GM21786 (cell line): ENCODE results near the gene OR6C75.
"Not testable (repeated sequence)": the region's sequence is repeated elsewhere in the genome, so short reads cannot be mapped to it uniquely, and the experiment has no call there.

Experiments
- ATAC-seq: cut with Tn5 transposase; IDR thresholded peaks from one replicate; pipeline ENCODE4 v1.9.1; 2021; ENCODE audit not compliant: unreplicated experiment

The OR6C75 gene

GRCh38 chr12:55362675-55363074, at the start of gene OR6C75:
Gene OR6C75, plus strand, starts transcription at chr12:55362975. Its CDS starts 2,136 bp downstream, at chr12:55365111.
- no peak for ATAC-seq

- no peak for ATAC-seq
These were observed 48.7 kb upstream of the OR6C75 start, which contains the start of gene OR6C1 for GRCh38 chr12:55314043-55314442. Gene OR6C1, plus strand, starts transcription at chr12:55314343. Its CDS starts 6,257 bp downstream, at chr12:55320600.

- no peak for ATAC-seq
These were observed 42.6 kb upstream of the OR6C75 start for GRCh38 chr12:55320201-55320600.

- not testable (repeated sequence) for ATAC-seq
These were observed 37.0 kb upstream of the OR6C75 start for GRCh38 chr12:55325801-55326200.

- no peak for ATAC-seq
These were observed 32.3 kb upstream of the OR6C75 start, which contains the start of gene OR6C3 for GRCh38 chr12:55330446-55330845. Gene OR6C3, plus strand, starts transcription at chr12:55330746. Its CDS starts 955 bp downstream, at chr12:55331701.

GRCh38 chr12:55336002-55336401, 26.8 kb upstream of the OR6C75 start:
- no peak for ATAC-seq

GRCh38 chr12:55355338-55355737, 7.4 kb upstream of the OR6C75 start:
- ATAC-seq, result not testable (repeated sequence)

GRCh38 chr12:55365086-55365485, 2.3 kb downstream of the OR6C75 start:
- ATAC-seq, result no peak

- no peak for ATAC-seq
These were observed 9.7 kb downstream of the OR6C75 start for GRCh38 chr12:55372521-55372920.

- ATAC-seq, result no peak
These were observed 23.1 kb downstream of the OR6C75 start for GRCh38 chr12:55385891-55386290.

- ATAC-seq, result no peak
These were observed 29.4 kb downstream of the OR6C75 start for GRCh38 chr12:55392032-55392795.

GRCh38 chr12:55396326-55396725, 33.6 kb downstream of the OR6C75 start:
- ATAC-seq, result no peak

- no peak for ATAC-seq
These were observed 37.5 kb downstream of the OR6C75 start, which contains the start of gene OR6C65 for GRCh38 chr12:55400229-55400628. Gene OR6C65, plus strand, starts transcription at chr12:55400529. Its CDS starts 0 bp downstream, at chr12:55400529.

- no peak for ATAC-seq
These were observed 45.1 kb downstream of the OR6C75 start for GRCh38 chr12:55407866-55408265.

GRCh38 chr12:55409133-55409532, 46.4 kb downstream of the OR6C75 start:
- ATAC-seq, result not testable (repeated sequence)

GRCh38 chr12:55412138-55412537, 49.4 kb downstream of the OR6C75 start:
- not testable (repeated sequence) for ATAC-seq

GRCh38 chr12:55413498-55414388, 51.0 kb downstream of the OR6C75 start:
- ATAC-seq, result not testable (repeated sequence)

GRCh38 chr12:55414396-55414823, 51.6 kb downstream of the OR6C75 start:
- not testable (repeated sequence) for ATAC-seq

- ATAC-seq, result not testable (repeated sequence)
These were observed 52.1 kb downstream of the OR6C75 start for GRCh38 chr12:55414889-55415288.

GRCh38 chr12:55416961-55417360, 54.2 kb downstream of the OR6C75 start:
- no peak for ATAC-seq
